HG02943 (cell line): ENCODE data around the gene NAT9.

ENCODE experiments used
- ATAC-seq: cut with Tn5 transposase; IDR thresholded peaks from one replicate; pipeline ENCODE4 v1.9.1; 2021; ENCODE audit warnings: mild to moderate bottlenecking, low read depth, moderate library complexity; ENCODE audit not compliant: unreplicated experiment

Gene NAT9

DNA sequence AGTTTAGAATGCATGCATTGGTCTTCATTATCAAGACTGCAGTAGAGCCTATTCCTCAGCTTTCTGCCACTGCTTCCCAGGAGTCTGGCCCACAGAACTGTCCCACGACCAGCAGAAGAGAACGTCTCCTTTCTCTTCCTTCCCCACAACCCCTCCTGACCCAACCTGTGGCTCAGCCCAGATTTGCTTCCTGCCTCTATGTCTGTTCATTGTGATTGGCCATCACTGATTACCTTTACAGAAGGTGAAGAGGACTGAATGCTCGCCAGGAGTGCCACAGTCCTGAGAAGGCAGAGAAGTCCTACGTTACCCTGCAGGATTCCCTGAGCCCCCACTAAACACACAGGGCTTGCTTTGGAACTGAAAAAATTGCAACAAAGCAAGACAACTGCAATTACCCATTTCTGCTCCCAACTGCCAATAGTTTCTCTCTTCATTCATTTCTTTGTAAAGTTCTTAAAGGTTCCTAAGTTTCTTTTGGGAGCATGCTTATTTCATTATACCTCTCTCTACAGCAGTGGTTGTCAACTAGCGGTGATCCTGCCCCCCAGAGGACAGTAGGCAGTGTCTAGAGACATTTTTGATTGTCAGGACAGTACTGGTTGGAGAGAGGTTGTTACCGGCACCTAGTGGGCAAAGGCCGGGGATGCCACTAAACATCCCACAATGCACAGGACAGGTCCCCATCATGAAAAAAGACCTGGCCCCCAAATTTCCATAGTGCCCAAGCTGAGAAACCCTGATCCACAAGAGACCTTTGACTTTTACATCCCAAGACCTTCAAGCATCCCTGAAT is 4.5 kb upstream of the NAT9 start:
- no peak for ATAC-seq

GRCh38 chr17:74779948-74780400 is 3.8 kb upstream of the NAT9 start:
- ATAC-seq = no peak

GRCh38 chr17:74779501-74779900 is 3.4 kb upstream of the NAT9 start:
- no peak for ATAC-seq

DNA sequence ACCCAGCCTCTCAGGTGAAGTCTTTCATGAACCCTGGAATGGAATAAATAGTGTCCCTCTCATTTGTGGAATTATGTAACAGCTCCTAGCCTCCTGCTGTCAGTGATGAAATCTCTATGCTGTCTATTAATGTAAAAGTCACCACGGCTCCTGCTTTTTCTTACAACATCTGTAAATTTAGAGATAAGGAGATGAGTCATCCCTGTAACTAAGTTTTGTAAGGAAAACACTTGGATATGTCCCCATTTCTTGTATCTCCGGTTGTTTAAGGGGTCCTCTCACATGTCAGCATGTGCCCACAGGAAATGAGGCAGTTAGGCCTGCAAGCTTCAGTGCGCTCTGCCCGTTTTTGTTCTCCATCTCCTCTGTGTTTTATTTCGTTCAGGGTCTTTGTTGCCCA is 2.8 kb upstream of the NAT9 start:
- no peak for ATAC-seq

GRCh38 chr17:74777901-74778515 is 1.9 kb upstream of the NAT9 start:
- ATAC-seq = no peak

GRCh38 chr17:74776990-74777389 is 845 bp upstream of the NAT9 start:
- no peak for ATAC-seq

DNA sequence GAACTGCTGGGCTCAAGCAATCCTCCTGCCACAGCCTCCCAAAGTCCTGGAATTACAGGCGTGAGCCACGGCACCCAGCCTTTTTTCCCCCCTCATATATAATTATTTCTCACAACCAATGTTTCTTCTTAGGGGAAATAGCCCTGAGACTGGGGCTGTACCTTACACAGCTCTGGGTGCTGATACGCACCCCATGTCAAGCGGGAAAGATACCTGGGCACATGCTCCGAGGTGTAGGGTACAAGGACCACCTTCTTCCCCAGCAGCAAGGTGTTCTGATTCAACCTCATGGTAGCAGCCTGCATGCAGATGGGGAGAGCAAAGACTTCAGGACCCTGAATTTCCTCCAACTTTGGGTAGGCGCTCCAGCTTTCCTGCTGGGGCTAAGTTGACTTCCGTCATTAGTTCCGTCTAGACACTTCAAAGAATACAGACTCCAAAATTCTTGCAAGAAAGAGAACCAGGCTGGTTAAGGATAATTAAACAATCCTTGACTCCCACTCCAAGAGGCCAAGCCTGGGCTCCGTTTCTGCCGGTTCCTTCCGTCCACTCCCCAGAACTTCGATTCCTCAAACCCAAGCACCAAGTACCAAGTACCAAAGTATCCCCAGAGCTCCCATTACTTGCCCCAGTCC is 619 bp downstream of the NAT9 start:
- ATAC-seq = no peak

DNA sequence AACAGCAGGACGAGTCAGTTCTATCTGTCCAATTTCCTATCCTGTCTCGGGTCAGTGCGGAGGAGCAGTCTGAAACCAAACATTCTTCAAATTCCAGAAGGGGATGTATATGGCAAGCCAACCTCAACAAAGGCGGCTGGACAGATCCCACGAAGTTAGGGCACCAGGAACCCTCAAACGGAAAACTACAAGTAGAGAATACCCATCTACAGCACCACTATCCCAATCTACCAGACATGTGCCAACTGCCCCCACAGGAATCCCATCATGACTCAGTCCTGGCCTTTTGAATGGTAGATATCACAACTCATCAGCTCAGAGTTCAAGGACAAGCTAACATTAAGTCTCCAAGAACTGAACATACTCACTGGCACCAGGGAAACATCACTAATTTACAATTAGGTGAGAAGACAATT is 2.3 kb downstream of the NAT9 start:
- no peak for ATAC-seq

DNA sequence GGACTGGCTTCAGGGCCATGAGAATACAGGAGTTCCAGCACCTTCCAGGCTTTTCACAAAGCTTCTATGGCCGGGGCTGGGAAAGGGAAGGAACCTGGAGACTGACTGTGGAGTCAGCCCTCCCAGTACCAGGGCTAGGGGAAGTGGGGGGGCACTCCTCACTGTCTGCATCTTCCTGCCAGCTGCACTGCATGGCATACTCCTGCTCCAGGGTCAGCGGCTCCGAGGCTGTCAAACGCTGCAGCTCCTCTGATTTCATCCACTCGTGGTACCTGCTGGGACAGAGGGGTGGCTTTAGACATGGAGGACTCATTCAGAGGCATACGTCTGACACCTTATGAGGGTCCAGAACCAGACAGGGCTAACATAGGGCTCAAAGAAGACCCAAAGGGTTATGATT is 2.7 kb downstream of the NAT9 start:
- ATAC-seq = no peak

DNA sequence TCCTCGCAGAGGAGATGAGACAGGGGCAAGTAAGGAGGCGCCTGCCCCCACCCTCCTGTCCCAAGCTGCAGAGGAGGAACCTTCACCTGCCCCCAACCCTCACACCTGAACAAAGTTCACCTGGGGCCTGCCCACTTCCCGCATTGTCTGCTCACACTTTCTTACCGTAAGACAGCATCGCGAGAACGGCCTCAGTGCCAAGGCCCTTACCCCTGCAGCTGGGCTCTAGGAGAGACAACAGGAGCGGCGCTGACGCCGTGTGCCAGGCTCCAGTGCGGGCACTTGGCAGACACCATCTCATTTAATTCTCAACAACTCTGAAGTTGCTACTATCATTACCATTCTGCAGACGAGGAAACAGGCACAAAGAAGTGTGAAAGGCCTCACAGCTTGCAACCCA is 4.1 kb downstream of the NAT9 start:
- no peak for ATAC-seq

- ATAC-seq = no peak
Measured at GRCh38 chr17:74771319-74771914, 4.7 kb downstream of the NAT9 start.

DNA sequence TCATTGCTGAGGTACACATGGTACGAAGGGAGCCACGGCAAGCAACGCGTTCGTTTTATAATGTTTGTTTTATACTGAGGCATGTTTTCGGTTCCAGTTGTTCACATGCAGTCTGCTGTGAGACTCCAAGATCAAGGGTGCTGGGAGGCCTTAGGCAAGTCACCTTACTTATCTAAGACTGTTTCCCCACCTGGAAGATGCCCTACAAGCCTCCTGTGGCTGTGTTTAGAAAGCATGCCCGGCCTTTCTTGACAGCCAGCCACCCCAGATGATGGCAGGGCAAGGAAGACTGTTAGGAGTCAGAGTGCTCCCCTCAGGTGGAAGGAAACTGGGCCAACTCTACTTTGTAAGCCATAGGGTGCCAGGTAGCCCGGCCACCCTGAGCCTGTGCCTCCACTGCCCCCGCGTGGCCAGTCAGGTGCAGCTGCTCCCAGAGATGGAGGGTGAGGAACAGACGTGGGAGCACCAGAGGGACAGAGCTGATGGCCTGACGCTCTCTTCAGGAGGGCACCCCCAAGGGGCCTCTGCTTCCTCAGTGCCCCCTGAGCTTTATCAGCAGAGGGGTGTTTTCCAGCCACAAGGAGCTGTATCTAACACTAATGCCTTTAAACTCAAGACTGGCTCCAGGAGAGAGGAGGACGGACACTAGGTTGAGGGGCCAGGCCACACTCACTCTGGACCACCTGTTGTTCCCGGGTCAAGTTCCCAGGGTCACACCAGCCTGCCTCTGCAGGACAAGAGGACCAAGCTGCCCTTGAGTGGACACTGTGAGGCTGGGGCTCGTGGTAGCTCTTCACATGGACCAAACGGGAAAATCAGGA is 5.4 kb downstream of the NAT9 start:
- ATAC-seq = no peak

- no peak for ATAC-seq
Measured at GRCh38 chr17:74769856-74770497, 6.2 kb downstream of the NAT9 start.

DNA sequence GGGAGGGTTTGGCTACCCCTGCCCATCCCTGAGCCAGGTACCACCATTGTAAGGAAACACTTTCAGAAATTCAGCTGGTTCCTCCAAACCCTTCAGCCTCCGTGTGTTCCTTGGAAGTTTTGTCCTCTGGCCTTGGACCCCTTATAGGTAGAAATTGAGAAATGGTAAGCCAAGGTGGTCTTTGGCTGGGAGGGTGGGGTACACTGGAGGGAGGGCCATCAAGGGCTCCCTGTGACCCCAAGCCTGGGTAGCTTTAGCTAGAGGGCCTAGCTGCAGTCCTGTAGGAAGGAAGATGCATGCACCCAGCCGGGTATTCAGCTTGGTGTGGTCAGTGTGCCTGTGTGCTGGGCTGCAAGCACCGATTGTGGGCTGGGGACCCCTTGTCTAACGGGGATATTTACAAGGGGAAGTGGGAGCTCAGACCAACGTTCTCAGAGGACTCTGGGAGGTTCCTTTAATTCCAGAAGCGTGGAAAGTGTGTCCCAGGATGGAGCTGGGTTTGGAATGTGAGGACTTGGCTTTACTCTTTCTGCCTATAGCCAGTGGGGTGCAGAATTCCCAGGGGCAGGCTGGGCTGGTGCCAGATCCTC is 6.8 kb downstream of the NAT9 start:
- ATAC-seq = no peak

GRCh38 chr17:74768763-74769114 is 7.4 kb downstream of the NAT9 start:
- ATAC-seq = no peak

DNA sequence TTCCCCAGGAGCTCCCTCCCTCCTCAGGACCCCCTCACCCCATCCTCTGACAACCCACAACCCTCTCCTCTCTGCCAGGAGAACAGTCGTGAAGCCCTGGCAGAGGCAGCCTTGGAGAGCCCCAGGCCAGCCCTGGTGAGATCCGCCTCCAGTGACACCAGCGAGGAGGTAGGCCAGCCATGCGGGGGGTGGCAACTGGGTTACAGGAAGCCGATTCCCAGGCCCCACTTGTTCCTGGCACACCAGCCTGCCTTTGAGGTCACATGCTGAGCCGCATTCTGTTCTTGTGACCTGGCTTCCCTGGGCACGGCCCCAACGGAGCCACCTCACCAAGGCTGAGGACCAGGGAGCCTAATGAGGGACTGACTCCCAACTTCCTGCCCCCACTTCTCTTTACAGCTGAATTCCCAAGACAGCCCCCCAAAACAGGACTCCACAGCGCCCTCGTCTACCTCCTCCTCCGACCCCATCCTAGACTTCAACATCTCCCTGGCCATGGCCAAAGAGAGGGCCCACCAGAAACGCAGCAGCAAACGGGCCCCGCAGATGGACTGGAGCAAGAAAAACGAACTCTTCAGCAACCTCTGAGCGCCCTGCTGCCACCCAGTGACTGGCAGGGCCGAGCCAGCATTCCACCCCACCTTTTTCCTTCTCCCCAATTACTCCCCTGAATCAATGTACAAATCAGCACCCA is 7.9 kb downstream of the NAT9 start:
- ATAC-seq = no peak

GRCh38 chr17:74767111-74767516 is 9.0 kb downstream of the NAT9 start:
- ATAC-seq = no peak

DNA sequence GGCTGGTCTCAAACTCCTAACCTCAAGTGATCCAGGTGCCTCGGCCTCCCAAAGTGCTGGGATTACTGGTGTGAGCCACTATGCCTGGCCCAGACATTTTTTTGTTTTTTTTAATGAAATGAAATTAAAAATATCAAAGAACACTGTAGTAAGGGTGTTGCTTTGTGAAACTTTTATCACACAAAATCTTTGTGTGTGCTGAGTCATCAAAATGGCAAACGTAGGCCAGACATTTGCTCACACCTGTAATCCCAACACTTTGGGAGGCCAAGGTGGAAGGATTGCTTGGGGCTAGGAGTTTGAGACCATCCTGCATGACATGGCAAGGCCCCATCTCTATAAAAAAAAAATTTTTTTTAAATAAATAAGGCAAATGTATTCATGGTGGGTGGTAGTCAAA is 9.7 kb downstream of the NAT9 start:
- ATAC-seq = no peak

- ATAC-seq = no peak
Measured at GRCh38 chr17:74764751-74765286, 11.3 kb downstream of the NAT9 start.
